Middle frontal gyrus (tissue), 1 donor: ENCODE data around the gene KCNJ12.
"Not testable (repeated sequence)": the region's sequence is repeated elsewhere in the genome, so short reads cannot be mapped to it uniquely, and the experiment has no call there.

Experiments
- DNase-seq: peaks from one replicate; pipeline ENCODE4 v3.0.0-alpha.2; 2015; ENCODE audit warnings: low spot score; ENCODE audit errors: extremely low spot score

Gene KCNJ12

DNA sequence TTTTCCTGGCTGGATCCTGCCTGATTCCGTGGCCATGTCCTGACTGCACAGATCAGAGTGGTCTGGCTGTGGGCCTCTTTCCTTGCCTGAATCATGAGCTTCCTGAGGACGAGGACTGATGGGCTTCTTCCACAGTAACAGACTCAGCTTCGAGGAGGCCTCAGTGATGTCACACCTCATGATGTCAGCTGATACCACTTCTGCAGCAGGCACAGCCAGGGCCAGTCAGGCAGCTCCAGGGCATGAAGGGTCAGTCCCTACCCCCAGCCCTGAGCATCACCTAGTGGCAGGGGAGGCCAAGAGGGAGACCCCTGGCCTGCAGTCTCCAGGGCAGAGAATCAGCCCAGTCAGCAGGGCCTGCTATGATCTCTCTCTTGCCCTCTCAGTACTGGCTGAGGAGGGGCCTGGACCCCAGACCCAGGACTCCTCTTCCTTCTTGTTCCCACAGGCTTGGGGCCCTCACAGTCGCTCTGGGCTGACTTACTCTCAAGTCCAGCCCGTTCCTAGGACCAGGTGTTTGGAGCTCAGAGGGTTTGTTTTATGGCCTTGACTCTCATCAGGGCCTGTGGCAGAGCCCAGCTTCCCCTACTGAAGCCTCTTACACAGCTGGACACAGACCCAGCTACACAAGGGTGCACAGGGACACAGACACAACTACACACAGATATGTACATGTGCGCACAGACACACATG is 26.7 kb upstream of the KCNJ12 start:
- DNase-seq, result not testable (repeated sequence)

DNA sequence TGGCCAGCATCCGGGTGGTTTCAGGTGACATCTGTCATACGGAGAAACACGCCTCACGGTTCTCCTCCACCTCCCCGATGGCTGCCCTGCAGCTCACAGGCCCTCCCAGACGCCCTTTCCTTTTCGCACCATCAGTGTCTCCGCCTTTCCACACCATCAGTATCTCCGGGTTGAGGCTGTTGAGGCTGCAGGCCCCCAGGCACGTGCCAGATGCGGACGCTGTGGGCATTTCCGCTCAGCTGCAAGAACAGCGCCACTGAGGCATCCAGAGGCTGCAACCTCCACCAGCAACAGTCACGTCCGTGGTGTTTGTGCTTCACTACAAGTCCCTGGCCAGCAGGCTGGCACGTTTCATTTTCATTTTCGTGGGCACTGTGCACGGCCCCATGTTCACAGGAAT is 25.7 kb upstream of the KCNJ12 start:
- DNase-seq, result not testable (repeated sequence)

DNA sequence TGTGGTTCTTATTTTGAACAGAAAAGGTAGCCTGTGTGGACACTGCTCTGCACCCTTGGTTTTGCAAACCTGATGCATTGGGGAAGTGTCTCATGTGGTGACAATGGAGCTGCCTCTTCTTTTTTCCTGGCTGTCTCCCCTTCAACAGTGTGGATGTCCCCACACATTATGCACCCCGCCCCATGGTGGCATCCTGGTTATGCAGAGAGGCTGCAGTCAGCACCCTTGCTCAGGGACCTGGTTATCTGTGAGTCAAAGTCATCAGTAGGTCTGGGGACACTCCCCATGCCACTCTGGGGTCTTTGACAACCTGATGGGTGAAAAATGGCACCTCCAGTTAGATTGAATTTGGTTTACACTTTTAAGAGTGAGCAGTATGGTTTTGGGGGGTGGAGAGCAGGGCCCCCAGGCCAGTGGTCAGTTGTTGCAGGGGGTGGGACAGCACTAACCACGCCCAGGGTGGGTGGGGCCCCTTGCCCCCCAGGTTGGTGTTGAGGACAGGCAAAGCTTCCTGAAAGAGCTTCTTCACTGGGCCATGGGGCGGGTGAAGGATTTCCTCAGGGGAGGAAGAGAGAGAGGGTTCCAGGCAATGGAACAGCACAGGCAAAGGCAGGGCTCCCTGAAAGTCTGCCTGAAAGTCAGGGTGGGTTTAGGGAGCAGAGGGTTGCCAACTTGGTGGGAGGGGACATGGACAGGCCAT is 24.6 kb upstream of the KCNJ12 start:
- no peak for DNase-seq

DNA sequence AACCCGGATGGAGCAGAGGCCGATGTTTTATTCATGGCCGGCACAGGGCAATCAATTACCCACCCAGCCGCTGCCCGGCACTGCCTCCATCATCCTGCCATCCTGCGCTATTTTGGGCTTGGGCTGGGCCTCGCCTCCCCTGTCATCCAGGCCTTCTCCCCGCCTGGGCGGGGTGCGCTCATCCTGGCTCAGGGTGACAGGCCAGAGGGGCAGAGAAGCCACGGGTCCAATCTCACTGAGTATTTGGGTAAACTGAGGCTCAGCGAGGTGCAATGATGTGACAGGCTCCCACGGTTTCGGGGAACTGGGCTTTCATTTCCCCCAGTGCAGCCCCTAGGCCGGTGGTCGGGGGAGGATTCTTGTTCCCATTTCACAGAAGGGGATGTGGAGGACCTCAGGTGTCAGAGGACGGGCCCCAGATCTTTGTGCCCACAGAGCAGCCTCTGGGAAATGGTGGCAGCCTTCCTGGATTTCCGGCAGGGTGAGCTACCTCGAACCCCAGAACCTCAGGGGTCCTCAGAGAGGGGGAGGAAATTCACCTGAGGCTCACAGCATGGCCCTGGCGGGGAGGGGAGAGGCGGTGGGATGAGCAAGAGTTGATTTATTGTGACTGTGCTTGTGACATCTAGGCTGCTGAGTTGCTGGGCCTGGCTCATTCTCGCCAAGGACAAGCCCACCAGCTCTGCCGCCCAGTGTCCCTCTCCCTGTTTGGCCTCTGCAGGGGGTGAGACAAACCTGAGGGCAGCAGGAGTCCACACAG is 23.8 kb upstream of the KCNJ12 start:
- no peak for DNase-seq

DNA sequence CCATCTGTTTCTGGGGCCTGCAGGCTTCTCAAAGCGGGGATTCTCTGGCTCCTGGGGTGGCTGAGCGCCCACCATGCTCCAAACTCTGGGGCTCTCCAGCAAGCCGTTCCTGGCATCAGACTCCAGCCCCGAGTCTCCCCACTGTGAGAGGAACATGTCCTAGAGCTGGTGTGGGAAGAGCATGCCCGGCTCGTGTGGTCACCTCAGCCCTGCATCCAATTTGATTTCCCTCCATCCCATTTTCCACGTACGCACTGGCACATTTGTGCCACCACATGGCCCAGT is 23.2 kb upstream of the KCNJ12 start:
- no peak for DNase-seq

DNA sequence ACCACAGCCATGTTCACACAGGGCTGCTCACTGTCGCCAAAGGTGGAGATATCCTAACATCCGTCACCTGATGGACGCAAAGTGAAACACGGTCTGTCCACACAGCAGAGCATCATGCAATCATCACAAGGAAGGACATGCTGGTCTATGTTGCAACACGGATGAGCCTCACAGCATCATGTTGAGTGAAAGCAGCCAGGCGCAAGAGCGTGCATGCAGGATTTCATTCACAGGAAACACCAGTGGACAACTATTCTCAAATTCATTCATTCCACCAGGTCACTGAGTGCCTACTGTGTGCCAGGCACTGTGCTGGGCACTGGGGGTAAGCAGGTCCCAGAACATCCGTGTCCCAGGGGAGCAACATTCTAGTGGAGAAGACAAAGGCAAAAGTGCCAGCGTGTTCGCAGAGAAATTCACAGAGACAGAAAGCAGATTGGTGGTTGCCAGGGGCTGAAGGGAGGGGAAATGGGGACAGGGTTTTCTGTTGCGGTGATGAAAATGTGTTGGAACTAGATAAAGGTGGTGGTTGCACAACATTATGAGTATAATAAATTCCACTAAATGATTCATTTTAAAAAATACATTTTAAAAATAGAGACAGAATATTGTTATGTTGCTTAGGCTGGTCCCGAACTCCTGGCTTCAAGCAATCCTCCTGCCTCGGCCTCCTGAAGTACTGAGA is 22.7 kb upstream of the KCNJ12 start:
- DNase-seq, result no peak

DNA sequence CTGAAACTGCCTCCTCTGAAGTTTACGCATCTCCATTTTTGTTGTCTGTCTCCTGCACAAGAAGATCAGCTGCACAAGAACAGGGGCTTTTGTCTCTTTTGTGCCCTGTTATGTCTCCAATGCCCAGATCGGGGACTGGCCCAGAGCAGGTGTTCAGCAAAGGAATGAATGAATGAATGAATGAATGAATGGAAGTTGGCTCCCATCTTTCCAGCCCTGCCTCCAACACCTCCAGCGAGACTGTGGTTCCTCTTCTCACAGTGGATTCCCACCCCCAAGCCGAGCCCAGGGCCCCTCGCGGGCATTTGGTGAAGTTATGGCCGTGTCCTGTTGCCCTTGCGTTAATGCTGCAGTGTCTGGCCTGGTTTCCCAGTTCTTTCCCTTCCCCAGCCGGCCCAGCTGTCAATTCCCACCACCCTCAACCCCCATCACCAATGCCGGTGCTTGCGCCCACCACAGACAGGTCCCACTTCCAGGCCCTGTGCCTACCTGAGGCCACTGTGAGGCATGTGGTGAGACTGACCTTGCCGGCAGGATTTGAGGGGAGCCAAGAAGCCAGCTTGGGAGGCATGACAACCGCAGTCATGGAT is 21.3 kb upstream of the KCNJ12 start:
- DNase-seq, result no peak

DNA sequence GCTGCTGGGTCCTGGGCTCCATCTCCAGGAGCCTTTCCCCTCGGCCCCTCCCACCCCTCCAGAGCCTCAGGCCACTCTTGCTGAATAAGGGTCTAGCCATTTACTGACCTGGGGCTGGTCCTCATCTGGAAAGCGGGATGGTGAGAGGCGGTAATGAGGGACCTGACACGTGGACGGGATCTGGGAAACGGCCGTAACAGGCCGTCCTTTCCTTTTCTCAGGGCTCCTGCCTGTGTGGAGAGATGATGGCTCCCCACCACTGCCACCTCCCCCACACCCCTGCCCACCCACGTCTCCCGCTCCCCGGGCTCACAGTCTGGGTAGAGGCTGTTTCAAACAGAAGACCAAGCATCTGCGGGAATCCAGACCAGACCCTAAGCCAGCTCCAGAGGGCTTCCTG is 20.6 kb upstream of the KCNJ12 start:
- DNase-seq, result no peak

DNA sequence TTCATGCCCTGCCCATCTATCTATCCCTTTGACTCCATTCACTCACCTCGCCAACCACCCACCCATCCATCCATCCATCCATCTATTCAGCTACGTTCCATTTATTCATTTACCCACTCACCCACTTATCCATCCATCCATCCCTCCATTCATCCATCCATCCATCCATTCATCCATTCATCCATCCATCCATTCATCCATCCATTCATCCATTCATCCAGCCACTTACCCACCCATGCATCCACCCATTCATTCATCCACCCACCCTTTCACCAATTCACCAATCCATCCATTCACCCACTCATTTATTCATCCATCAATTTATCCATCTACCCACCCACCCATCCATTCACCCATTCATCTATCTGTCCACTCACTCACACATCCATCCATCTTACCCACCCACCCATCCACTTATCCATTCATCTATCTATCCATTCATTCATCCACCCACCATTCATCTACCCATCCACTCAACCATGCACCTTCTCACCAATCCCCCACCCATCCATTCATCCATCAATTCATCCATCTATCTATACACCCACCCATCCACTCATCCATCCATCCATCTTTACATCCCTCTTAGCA is 19.5 kb upstream of the KCNJ12 start:
- no peak for DNase-seq

DNA sequence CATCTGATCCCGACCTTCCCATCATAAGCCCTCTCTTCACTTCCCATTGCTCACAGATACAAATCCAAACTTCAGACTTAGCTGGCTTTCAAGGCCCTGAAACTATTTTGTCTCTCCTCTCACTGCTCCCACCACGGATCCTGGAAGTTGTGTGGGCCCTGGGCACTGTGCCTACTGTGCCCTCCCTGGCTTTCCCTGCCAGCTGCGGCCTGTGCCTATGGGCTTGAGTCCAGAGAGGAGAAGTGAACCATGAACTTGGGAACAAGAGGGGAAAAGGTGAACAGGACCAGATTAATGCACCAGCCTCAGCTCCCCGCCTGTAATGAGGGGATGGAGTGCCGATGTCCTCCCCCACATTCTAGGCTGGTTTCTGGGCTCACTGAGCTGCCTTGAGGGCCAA is 18.9 kb upstream of the KCNJ12 start:
- no peak for DNase-seq

DNA sequence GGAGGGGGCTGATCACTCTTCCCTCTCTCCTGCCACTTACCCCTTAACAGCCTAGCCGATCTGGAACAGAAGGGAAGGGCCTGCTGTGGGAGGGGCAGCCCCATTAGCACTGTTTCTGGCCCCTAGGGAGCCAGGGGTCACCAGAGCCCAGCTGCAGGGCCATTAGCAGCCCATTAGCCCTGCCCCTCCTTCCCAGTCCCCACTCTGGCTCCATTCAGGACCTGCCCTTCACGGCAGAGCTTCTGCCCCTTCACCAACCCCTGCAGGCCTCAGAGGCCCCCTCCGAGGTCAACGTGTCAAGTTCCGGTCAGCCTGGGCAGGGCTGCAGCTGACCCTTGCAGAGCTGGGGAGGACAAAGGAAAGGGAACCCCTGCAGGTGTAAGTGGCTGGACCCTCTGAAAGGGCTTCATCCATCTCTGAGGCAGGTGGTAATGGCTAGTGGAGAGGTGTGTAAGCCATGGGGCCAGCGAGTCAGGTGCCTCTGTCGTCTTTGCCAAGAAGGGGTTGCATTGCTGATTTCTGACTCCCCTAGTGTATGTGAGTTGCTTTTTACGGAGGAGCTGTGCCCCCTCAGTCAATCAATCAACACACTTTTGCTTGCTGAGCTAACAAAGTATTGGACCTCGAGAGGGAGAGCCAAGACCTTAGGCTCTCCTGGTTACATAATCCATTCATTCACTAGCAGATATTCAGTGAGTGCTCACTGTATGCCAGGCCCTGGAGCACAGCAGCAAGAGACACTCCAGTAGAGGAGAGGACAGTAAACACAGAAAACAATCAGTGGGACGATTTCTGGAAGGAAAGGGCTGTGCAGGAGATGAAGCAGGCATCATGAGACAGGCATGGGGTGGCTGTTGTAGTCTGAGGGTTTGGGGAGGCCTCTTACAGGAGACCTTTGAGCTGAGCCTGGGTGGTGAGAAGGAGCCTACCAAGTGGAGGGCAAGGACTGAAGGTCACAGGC is 18.2 kb upstream of the KCNJ12 start:
- no peak for DNase-seq

DNA sequence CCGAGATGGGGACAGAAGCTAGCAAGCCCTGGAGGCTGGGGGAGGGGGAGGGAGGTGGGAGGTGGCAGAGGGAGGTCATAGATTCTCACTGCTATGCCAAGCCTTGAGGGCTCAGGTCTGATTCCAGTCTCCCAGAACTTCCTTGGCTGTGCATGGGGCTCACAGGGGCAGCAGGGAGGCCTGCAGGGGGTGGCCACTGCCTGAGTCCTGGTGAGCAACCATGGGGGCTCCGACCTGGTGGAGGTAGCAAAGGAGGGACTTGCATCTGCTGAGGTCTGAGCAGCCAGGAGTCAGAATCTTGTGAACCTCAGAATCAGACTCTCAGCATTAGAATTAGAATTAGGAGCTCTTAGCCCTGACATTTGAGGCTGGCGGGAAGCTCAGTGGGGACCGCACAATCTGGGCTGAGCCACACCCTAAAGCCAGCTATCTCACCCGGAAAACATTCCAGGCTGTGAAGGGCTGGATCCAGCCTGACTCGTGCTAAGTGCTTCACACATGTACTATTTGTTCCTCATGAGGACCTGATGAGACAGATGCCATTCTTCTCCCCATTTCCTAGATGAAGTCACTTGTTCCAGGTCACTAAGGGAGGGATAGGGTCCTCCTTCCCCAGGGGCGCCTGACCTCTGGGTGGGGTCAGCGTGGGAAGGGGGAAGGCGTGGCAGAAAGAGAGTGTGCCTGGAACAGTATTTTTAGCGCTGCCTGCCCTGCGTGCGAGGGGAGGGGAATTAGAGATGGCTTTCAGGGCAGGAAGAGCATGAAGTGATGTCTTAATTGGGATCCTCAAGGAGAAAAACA is 17.3 kb upstream of the KCNJ12 start:
- DNase-seq, result no peak

DNA sequence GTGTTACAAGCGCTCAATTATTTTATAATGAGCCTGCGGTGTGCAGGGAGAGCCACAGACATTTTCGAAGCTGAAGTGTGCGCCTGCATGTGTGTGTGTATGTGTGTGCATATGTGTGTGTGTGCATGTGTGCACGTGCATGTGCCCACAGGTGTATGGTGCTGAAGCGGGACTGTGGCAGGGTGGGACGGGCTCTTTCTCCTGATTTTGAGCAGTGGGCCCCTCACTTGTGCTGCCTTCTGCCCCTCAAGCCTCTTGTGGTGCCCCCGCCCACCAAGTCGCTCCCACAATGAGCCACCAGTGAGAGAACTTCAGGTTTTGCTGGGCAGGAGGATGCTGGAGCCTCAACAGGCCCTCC is 16.7 kb upstream of the KCNJ12 start:
- no peak for DNase-seq

DNA sequence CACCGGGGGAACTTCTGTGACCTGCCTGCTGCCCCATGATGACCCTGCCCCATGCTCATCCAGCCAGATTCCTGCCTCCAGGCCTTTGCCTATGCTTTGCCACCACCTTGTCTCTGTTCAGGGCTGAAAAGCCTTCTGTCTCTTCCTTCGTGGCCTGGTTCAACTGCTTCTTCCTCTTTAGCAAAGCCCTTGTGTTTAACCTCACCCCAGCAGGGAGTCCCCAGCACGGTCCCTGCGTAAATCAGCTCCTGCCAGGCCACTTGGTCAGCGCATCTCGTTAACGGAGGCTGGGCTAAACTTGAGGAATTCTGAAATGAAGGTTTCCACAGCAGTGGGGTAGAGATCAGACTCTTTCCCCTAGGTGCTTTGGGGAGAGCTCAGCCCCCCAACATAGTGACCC is 16.1 kb upstream of the KCNJ12 start:
- DNase-seq, result no peak

DNA sequence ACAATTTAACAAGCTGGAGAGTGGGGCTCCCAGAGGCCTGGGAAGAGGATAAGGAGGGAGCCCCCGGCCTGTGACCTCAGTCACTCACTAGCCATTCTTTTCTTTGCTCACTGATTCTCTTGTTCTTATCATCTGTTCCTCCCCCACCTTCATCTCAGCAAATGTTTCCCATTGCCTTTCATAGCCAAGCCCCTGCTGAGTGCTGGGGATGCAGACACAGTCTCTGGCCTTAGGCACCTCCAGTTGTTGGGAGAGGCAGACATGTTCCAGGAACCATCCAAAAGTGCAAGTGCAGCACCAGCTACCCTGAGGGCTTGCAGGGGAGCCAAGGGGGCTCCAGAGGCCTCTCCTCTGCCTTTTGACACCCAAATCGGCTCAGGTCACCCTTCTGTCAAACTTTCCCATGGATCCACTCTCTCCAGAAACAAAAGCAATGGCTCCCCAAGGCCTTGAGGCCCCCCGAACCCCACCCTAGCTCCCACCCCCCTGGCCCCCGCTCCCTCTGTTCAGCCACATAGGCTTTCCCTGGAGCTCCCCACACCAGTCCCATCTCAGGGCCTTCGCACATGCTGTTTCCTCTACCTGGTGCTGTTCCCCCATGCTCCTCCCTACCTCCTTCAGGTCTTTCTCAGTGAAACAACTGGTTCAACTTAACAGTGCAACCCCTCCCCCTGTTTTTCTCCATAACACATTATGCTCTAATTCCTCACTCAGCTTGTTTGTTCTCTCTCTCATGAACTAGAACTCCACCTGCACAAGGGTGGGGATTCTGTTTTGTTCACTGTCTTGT is 14.9 kb upstream of the KCNJ12 start:
- DNase-seq, result no peak

DNA sequence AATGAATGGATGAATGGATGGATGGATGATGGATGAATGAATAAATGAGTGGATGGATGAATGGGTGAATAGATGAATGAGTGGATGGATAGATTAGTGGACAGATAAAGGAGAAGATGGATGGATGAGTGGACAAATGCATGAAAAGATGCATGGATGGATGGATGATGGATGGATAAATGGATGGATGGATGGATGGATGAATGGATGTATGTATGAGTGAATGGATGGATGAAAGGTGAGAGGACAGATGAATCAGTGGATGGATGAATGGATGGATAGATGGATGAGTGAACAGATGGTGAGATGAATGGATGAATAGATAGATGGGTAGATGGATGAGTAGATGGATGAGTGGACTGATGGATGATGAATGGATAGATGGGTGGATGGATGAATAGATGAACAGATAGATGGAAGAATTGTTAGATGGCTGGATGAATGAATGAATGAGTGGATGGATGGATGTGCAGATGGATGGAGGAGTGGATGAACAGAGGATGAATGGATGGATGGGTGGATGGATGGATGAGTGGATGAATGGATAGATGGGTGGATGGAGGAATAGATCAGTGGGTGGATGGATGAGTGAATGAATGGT is 13.7 kb upstream of the KCNJ12 start:
- no peak for DNase-seq

DNA sequence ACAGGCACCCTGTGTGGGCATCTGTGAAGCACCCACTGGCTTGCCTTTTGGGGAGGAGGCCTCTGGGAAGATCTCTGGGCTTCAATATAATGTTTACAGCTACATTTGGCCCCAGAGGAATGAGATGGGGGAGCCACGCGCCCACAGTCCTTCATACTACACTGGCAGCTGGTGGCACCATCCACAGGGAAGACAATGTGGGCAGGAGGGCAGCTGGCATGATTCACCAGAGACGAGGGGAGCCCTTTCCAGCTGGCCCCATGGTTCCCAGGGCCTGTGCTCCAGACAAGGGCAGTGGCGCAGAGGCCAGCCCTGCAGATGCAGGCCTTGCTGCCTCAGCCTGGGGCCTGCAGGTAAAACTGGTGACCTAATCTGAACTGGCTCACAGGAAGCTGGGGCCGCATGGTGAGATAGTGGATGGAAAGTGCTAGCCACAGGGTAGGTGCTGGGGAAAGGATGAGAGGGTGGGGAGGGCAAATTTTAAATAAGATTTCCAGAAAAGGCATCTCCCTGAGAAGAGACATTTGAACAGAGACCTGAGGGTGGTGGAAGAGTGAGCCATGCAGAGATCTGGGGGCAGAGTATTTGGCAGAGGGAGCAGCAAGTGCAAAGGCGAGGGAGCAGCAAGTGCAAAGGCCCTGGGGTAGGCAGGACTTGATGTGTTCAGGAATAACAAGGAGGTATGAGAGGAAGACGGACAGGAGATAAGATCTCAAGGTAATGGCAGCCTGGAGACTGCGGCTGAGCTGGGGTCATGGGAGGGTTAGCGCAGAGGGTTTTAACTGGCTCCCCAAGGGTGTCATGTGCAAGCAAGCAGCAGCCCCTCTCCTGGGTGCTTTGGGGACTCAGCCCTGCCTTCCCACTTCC is 12.1 kb upstream of the KCNJ12 start:
- DNase-seq, result no peak
